Endothelial cell (in vitro differentiated cells): ENCODE measurements around the gene AADAT. TPM values are rescaled to one million over a fixed set of nuclear protein-coding genes. Genes with fewer than 3 reads are reported as not detected.
"Not testable (repeated sequence)": the region's sequence is repeated elsewhere in the genome, so short reads cannot be mapped to it uniquely, and the experiment has no call there.

Experiments
- DNase-seq: peaks from one replicate; pipeline ENCODE4 v3.0.0; 2021; ENCODE audit warnings: low spot score
- H3K27ac Mint-ChIP-seq: one replicate; pipeline ENCODE4 v1.8.0; 2021; ENCODE audit warnings: mixed read lengths, inconsistent platforms; ENCODE audit not compliant: unreplicated experiment
- H3K27me3 Mint-ChIP-seq: one replicate; pipeline ENCODE4 v1.8.0; 2021; ENCODE audit warnings: mild to moderate bottlenecking, moderate library complexity, mixed read lengths, inconsistent platforms; ENCODE audit not compliant: unreplicated experiment
- H3K36me3 Mint-ChIP-seq: one replicate; pipeline ENCODE4 v1.8.0; 2021; ENCODE audit warnings: mild to moderate bottlenecking, low read depth, mixed read lengths, inconsistent platforms; ENCODE audit not compliant: unreplicated experiment
- H3K4me1 Mint-ChIP-seq: one replicate; pipeline ENCODE4 v1.8.0; 2021; ENCODE audit warnings: mild to moderate bottlenecking, mixed read lengths, inconsistent platforms; ENCODE audit not compliant: unreplicated experiment
- H3K4me3 Mint-ChIP-seq: one replicate; pipeline ENCODE4 v1.8.0; 2021; ENCODE audit warnings: mild to moderate bottlenecking, mixed read lengths, inconsistent platforms; ENCODE audit not compliant: unreplicated experiment
- H3K9me3 Mint-ChIP-seq: one replicate; pipeline ENCODE4 v1.8.0; 2021; ENCODE audit warnings: mixed read lengths, inconsistent platforms; ENCODE audit not compliant: unreplicated experiment
- total RNA-seq: library from RNA; stranded (reverse); fragmentation: NEBNext Ultra II Directional; extraction: Animal tissue kit (Norgen Biotek cat#: 25700); gene quantifications from one replicate; pipeline ENCODE4 v1.2.1, GENCODE V29; 2021; ENCODE audit not compliant: unreplicated experiment
- TF ChIP-seq, protein P1 (sequence below): fragments of 200-600 bp; sonication (generic); IDR thresholded peaks from one replicate; pipeline ENCODE4 v1.5.0; 2021; ENCODE audit warnings: antibody characterized with exemption; ENCODE audit not compliant: unreplicated experiment

AADAT gene
- total RNA-seq, 1 donor from 2014 or later: 6.6 TPM

DNA sequence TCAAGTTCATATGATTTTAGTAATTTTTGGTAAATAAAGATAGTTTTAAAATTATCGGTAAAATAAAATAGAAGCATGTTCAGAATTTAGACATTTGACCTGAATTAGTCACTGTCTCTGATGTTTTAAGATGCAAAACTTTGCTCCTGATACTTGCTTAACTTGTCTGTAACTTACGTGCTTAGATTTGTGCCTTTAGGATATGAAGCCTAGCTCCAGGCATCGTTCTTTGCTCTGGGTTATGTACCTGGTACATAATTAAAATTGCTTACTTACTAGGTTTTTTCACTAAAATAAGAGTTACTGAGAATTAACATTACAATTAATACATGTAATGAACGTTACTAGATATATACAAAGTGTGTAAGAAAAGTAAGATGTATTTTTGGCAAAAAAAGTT lies 24.9 kb upstream of the AADAT start:
- Mint-ChIP-seq H3K27ac (no peak overlapping the region), H3K9me3 (peaks cover 8% of the 10 kb centered on the region), H3K4me1 (no peaks in the 10 kb centered on the region), H3K36me3 (peaks cover 11% of the 10 kb centered on the region), H3K4me3 (no peak overlapping the region), H3K27me3 (no peaks in the 10 kb centered on the region)
- TF ChIP-seq, protein P1, sequence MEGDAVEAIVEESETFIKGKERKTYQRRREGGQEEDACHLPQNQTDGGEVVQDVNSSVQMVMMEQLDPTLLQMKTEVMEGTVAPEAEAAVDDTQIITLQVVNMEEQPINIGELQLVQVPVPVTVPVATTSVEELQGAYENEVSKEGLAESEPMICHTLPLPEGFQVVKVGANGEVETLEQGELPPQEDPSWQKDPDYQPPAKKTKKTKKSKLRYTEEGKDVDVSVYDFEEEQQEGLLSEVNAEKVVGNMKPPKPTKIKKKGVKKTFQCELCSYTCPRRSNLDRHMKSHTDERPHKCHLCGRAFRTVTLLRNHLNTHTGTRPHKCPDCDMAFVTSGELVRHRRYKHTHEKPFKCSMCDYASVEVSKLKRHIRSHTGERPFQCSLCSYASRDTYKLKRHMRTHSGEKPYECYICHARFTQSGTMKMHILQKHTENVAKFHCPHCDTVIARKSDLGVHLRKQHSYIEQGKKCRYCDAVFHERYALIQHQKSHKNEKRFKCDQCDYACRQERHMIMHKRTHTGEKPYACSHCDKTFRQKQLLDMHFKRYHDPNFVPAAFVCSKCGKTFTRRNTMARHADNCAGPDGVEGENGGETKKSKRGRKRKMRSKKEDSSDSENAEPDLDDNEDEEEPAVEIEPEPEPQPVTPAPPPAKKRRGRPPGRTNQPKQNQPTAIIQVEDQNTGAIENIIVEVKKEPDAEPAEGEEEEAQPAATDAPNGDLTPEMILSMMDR: no peak
- no peak for DNase-seq

DNA sequence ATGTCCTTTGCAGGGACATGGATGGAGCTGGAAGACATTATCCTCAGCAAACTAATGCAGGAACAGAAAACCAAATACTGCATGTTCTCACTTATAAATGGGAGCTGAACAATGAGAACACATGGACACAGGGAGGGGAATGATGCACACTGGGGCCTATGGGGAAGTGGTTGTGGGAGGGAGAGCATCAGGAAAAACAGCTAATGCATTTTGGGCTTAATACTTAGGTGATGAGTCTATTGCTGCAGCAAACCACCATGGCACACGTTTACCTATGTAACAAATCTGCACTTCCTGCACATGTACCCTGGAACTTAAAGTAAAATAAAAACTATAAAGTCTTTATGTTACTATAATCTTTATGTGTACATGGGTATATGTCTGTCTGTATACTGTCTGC lies 24.4 kb upstream of the AADAT start:
- not testable (repeated sequence) for H3K4me3 Mint-ChIP-seq, H3K27ac Mint-ChIP-seq, DNase-seq, H3K4me1 Mint-ChIP-seq, H3K9me3 Mint-ChIP-seq, H3K27me3 Mint-ChIP-seq
- peaks cover 11% of the 10 kb centered on the region for H3K36me3 Mint-ChIP-seq

DNA sequence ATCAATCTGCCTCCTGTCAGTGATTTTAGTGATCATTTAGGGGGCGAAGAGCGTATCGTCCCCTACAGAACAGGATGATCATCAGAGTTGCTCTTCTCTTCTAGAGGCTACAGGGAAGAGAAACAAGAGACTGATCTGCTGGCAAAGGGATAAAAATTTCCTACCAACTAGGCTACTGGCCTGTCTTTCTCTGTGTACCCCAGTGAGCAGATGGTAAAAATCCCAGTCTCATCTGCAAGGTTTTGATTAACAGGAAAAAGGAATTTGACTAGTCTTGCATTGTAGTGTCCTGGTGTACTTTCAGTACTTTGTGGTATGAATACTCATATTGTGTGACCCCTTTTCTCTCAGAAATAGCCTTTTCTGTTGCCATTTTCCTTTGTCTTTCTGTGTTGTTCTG lies 21.8 kb upstream of the AADAT start:
- no peaks in the 10 kb centered on the region for H3K27me3 Mint-ChIP-seq
- H3K27ac Mint-ChIP-seq: no peak overlapping the region
- no peaks in the 10 kb centered on the region for H3K4me1 Mint-ChIP-seq
- TF ChIP-seq, protein P1: no peak
- peaks cover under 1% of the 10 kb centered on the region for H3K36me3 Mint-ChIP-seq
- no peaks in the 10 kb centered on the region for H3K9me3 Mint-ChIP-seq
- DNase-seq: no peak
- H3K4me3 Mint-ChIP-seq: no peak overlapping the region

DNA sequence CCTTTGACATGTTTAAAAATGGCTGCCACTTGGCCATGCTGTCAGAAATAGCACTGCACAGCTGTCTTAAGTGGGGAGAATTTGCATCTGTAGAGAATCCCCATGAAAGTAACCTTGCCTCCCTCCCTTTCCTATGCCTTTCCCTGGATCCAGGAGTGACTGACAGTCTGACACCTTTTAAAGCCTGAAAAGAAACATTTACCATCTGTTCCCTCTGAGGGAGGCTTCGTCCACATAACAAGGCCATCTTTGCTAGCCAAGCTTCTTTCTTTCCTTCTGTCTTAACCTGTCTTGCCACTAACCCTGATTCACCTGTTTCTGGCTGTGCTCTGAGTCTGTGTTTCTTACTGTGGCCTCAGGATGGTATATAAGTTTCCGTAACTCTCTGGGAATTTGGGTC lies 21.3 kb upstream of the AADAT start:
- H3K36me3 Mint-ChIP-seq: no peaks in the 10 kb centered on the region
- no peak overlapping the region for H3K4me3 Mint-ChIP-seq
- no peak for DNase-seq
- H3K9me3 Mint-ChIP-seq: no peaks in the 10 kb centered on the region
- H3K4me1 Mint-ChIP-seq: no peaks in the 10 kb centered on the region
- H3K27ac Mint-ChIP-seq: no peak overlapping the region
- TF ChIP-seq, protein P1: no peak
- H3K27me3 Mint-ChIP-seq: no peaks in the 10 kb centered on the region

DNA sequence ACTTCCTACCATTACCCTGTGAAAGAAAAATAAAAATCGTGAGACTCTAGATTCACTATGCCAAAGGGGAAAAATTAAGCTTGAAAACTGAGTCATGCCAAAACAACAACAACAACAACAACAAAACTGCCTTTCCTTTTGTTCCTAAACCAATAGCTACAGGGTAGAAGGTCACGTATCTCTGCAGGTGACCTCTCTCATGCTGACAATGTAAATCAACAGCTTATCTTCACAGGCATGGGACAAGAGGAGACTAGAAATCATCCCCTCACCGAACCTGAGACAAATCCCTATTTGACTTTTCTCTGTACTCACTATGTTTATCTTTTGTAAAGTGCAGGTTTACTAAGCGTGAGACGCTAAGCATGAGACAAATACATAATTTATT lies 20.5 kb upstream of the AADAT start:
- Mint-ChIP-seq H3K27ac (no peak overlapping the region), H3K36me3 (no peaks in the 10 kb centered on the region), H3K4me3 (no peak overlapping the region), H3K9me3 (no peaks in the 10 kb centered on the region), H3K4me1 (no peaks in the 10 kb centered on the region), H3K27me3 (no peaks in the 10 kb centered on the region)
- DNase-seq: no peak
- TF ChIP-seq, protein P1: no peak
